Loucy (cell line): Measurements from ENCODE around the gene MDN1.
"Not testable (repeated sequence)": the region's sequence is repeated elsewhere in the genome, so short reads cannot be mapped to it uniquely, and the experiment has no call there.

ENCODE experiments used
- H2AFZ ChIP-seq: fragments of 200-600 bp; sonication (generic); 2 replicates; pipeline ENCODE4 v1.6.0; 2016; ENCODE audit warnings: antibody characterized with exemption, mild to moderate bottlenecking, low read length, moderate library complexity
- H3F3A ChIP-seq: fragments of 200-600 bp; 2 replicates; pipeline ENCODE4 v1.6.0; 2016; ENCODE audit warnings: antibody characterized with exemption, low read depth, mild to moderate bottlenecking
- H3K27me3 ChIP-seq: fragments of 200-600 bp; sonication (generic); 2 replicates; pipeline ENCODE4 v1.6.1; 2014; ENCODE audit warnings: low read length, mild to moderate bottlenecking; ENCODE audit not compliant: insufficient read depth, poor library complexity, severe bottlenecking
- H3K36me3 ChIP-seq: fragments of 200-600 bp; sonication (generic); 2 replicates; pipeline ENCODE4 v1.6.1; 2016; ENCODE audit warnings: low read length; ENCODE audit not compliant: insufficient read depth
- H3K4me1 ChIP-seq: fragments of 200-600 bp; sonication (generic); 2 replicates; pipeline ENCODE4 v1.5.1; 2014; ENCODE audit warnings: low read length, mild to moderate bottlenecking; ENCODE audit not compliant: insufficient read depth, poor library complexity, severe bottlenecking
- H3K4me2 ChIP-seq: fragments of 200-600 bp; sonication (generic); 2 replicates; pipeline ENCODE4 v1.6.0; 2014; ENCODE audit warnings: antibody characterized with exemption, low read length, low read depth, mild to moderate bottlenecking; ENCODE audit not compliant: poor library complexity, severe bottlenecking
- H3K4me3 ChIP-seq: fragments of 200-600 bp; sonication (generic); 2 replicates; pipeline ENCODE4 v1.5.1; 2014; ENCODE audit warnings: low read length, mild to moderate bottlenecking, mixed read lengths; ENCODE audit not compliant: poor library complexity, severe bottlenecking
- H3K79me2 ChIP-seq: fragments of 200-600 bp; sonication (generic); 2 replicates; pipeline ENCODE4 v1.6.1; 2014; ENCODE audit warnings: low read length; ENCODE audit not compliant: insufficient read depth
- H3K9ac ChIP-seq: fragments of 200-600 bp; sonication (generic); 2 replicates; pipeline ENCODE4 v1.6.0; 2014; ENCODE audit warnings: mild to moderate bottlenecking, low read depth, low read length, moderate library complexity; ENCODE audit not compliant: poor library complexity, severe bottlenecking
- H3K9me2 ChIP-seq: fragments of 200-600 bp; sonication (generic); replicated peaks from 2 replicates; pipeline ENCODE4 v1.6.1; 2016; ENCODE audit warnings: low read depth, low read length, mixed read lengths
- H3K9me3 ChIP-seq: fragments of 200-600 bp; sonication (generic); 2 replicates; pipeline ENCODE4 v1.6.1; 2014; ENCODE audit warnings: mild to moderate bottlenecking, antibody characterized with exemption, low read length, low read depth; ENCODE audit not compliant: insufficient read depth
- H4K20me1 ChIP-seq: fragments of 200-600 bp; sonication (generic); 2 replicates; pipeline ENCODE4 v1.6.0; 2014; ENCODE audit warnings: antibody characterized with exemption, low read length, mild to moderate bottlenecking; ENCODE audit not compliant: insufficient read depth, poor library complexity, severe bottlenecking
- CTCF ChIP-seq: fragments of 200-600 bp; sonication (generic); conservative IDR thresholded peaks from 2 replicates; pipeline ENCODE4 v1.5.1; 2014; ENCODE audit warnings: mild to moderate bottlenecking, antibody characterized with exemption, low read length
- EZH2phosphoT487 ChIP-seq: fragments of 200-600 bp; IDR thresholded peaks from 2 replicates; pipeline ENCODE4 v1.6.1; 2018; ENCODE audit warnings: antibody characterized with exemption, mild to moderate bottlenecking, moderate library complexity, borderline replicate concordance

MDN1 gene

GRCh38 chr6:89828988-89829471, 9.4 kb upstream of the MDN1 start:
- Histone ChIP-seq H3K4me3 (peak overlapping the region; percentile 92), H4K20me1 (peaks cover 15% of the 10 kb centered on the region), H3K27me3 (no peaks in the 10 kb centered on the region), H3K9me2 (no peaks in the 10 kb centered on the region), H3K36me3 (no peaks in the 10 kb centered on the region), H3K9me3 (no peaks in the 10 kb centered on the region), H3K4me1 (peaks cover 16% of the 10 kb centered on the region), H2AFZ (peak overlapping the region; percentile 88), H3F3A (no peaks in the 10 kb centered on the region), H3K79me2 (peaks cover 28% of the 10 kb centered on the region), H3K4me2 (peak overlapping the region; percentile 91), H3K9ac (peak overlapping the region; percentile 79)
- TF ChIP-seq EZH2phosphoT487 (no peak), CTCF (no peak)

GRCh38 chr6:89828475-89828987, 8.9 kb upstream of the MDN1 start:
- Histone ChIP-seq H2AFZ (peak overlapping the region; percentile 88), H3K9ac (peak overlapping the region; percentile 79), H3K4me3 (peak overlapping the region; percentile 92), H4K20me1 (peaks cover 15% of the 10 kb centered on the region), H3K4me2 (peak overlapping the region; percentile 91), H3K79me2 (peaks cover 28% of the 10 kb centered on the region), H3K4me1 (peaks cover 16% of the 10 kb centered on the region)
- not testable (repeated sequence) for H3K36me3 ChIP-seq, H3K9me2 ChIP-seq, H3K27me3 ChIP-seq, H3K9me3 ChIP-seq, H3F3A ChIP-seq

DNA sequence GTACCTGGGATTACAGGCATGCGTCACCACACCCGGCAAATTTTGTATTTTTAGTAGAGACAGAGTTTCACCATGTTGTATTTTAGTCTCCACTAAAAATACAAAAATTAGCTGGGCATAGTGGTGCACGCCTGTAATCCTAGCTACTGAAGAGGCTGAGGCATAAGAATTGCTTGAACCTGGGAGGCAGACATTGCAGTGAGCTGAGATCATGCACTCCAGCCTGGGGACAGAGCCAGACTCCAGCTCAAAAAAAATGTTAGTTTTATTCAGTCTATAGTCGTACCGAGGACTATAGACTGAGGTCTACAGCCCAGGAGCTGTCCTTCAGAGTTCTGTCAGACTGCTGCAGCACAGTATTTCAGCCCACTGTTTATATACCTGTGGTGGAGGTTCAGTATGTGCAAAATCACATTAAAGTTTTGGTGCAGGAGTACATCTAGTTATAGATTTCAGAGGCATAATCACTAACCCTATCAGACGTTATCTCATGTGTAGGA, 6.5 kb upstream of the MDN1 start:
- Histone ChIP-seq H3K9me2 (no peaks in the 10 kb centered on the region), H3K4me3 (no peak overlapping the region), H3K9me3 (no peaks in the 10 kb centered on the region), H3K4me1 (peaks cover 14% of the 10 kb centered on the region), H3K79me2 (peaks cover 13% of the 10 kb centered on the region), H3K36me3 (no peaks in the 10 kb centered on the region), H3K27me3 (no peaks in the 10 kb centered on the region), H4K20me1 (peaks cover 13% of the 10 kb centered on the region), H3K9ac (no peak overlapping the region), H3K4me2 (no peak overlapping the region), H2AFZ (no peak overlapping the region), H3F3A (no peaks in the 10 kb centered on the region)
- TF ChIP-seq EZH2phosphoT487: no peak
- TF ChIP-seq CTCF: no peak

GRCh38 chr6:89818977-89819335, 638 bp downstream of the MDN1 start:
- peak overlapping the region; percentile 97 for H2AFZ ChIP-seq
- H3K9ac ChIP-seq: peak overlapping the region; percentile 85
- no peaks in the 10 kb centered on the region for H3K36me3 ChIP-seq
- TF ChIP-seq EZH2phosphoT487 (no peak), CTCF (no peak)
- peaks cover 65% of the 10 kb centered on the region for H3K79me2 ChIP-seq
- H3F3A ChIP-seq: no peaks in the 10 kb centered on the region
- peaks cover 29% of the 10 kb centered on the region for H3K4me1 ChIP-seq
- peak overlapping the region; percentile 95 for H3K4me3 ChIP-seq
- H3K9me3 ChIP-seq: no peaks in the 10 kb centered on the region
- H3K9me2 ChIP-seq: no peaks in the 10 kb centered on the region
- peaks cover 6% of the 10 kb centered on the region for H4K20me1 ChIP-seq
- no peaks in the 10 kb centered on the region for H3K27me3 ChIP-seq
- peak overlapping the region; percentile 85 for H3K4me2 ChIP-seq
